Measurements from ENCODE around the gene AK9. TPM values are rescaled to one million over a fixed set of nuclear protein-coding genes. Genes with fewer than 3 reads are reported as not detected.

The AK9 gene
- total RNA-seq, 1 experiment from 2014 or later = 3.0 TPM

GRCh38 chr6:109515781-109516409 is 175.1 kb downstream of the AK9 start:
- DNase-seq (ENCODE audit: low read depth) = no peak

- DNase-seq (ENCODE audit: low read depth) = no peak
Measured at GRCh38 chr6:109514946-109515345, 176.1 kb downstream of the AK9 start.

GRCh38 chr6:109513571-109514071 is 177.4 kb downstream of the AK9 start:
- DNase-seq (ENCODE audit: low read depth) = peak; percentile 88

GRCh38 chr6:109512271-109512817 is 178.7 kb downstream of the AK9 start:
- DNase-seq (ENCODE audit: low read depth) = no peak

GRCh38 chr6:109511832-109512231 is 179.2 kb downstream of the AK9 start:
- no peak for DNase-seq (ENCODE audit: low read depth)

GRCh38 chr6:109510358-109510757 is 180.6 kb downstream of the AK9 start:
- no peak for DNase-seq (ENCODE audit: low read depth)

- no peak for DNase-seq (ENCODE audit: low read depth)
Measured at GRCh38 chr6:109508166-109508860, 182.7 kb downstream of the AK9 start.

GRCh38 chr6:109507490-109508072 is 183.4 kb downstream of the AK9 start:
- DNase-seq (ENCODE audit: low read depth) = no peak

GRCh38 chr6:109506841-109507240 is 184.2 kb downstream of the AK9 start:
- DNase-seq (ENCODE audit: low read depth) = no peak

GRCh38 chr6:109506314-109506713 is 184.7 kb downstream of the AK9 start:
- no peak for DNase-seq (ENCODE audit: low read depth)

GRCh38 chr6:109503327-109504224 is 187.4 kb downstream of the AK9 start:
- DNase-seq (ENCODE audit: low read depth) = no peak

GRCh38 chr6:109498936-109499335 is 192.1 kb downstream of the AK9 start:
- no peak for DNase-seq (ENCODE audit: low read depth)

- no peak for DNase-seq (ENCODE audit: low read depth)
Measured at GRCh38 chr6:109498052-109498451, 192.9 kb downstream of the AK9 start.

GRCh38 chr6:109496036-109496772 is 194.8 kb downstream of the AK9 start:
- DNase-seq (ENCODE audit: low read depth) = no peak

- DNase-seq (ENCODE audit: low read depth) = no peak
Measured at GRCh38 chr6:109493865-109494264, 197.1 kb downstream of the AK9 start.

- peak; percentile 46 for DNase-seq (ENCODE audit: low read depth)
Measured at GRCh38 chr6:109491207-109491938, 199.6 kb downstream of the AK9 start.

GRCh38 chr6:109490713-109491112 is 200.3 kb downstream of the AK9 start:
- DNase-seq (ENCODE audit: low read depth) = no peak

- no peak for DNase-seq (ENCODE audit: low read depth)
Measured at GRCh38 chr6:109488001-109488400, 203.0 kb downstream of the AK9 start.

- no peak for DNase-seq (ENCODE audit: low read depth)
Measured at GRCh38 chr6:109486068-109486467, 204.9 kb downstream of the AK9 start.
